Measurements from ENCODE around the gene GUCY1A1.

DNA sequence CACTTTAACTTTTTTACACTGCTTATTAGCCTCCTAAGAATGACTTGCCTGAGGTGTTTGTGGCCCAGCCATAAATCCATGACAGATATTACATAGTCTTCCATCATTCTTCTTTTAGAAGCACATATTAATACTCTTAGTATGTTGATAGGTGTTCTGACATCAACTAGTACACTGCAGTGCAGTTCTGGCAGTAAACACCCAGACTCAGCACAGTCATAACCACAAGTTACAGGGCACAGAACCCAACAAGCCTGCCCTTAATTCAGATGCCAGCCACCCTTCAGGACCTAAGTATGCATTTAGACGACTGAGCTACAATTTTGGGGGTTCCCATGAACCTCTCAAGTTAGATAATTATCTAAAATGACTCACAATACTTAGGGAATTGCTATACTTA, 55.7 kb downstream of the GUCY1A1 start:
- TF ChIP-seq EP300 (IDR thresholded peaks at IDR 0.05) (no peak), POLR2AphosphoS5 (IDR thresholded peaks at IDR 0.05) (no peak)
- TF ChIP-seq, protein P1, sequence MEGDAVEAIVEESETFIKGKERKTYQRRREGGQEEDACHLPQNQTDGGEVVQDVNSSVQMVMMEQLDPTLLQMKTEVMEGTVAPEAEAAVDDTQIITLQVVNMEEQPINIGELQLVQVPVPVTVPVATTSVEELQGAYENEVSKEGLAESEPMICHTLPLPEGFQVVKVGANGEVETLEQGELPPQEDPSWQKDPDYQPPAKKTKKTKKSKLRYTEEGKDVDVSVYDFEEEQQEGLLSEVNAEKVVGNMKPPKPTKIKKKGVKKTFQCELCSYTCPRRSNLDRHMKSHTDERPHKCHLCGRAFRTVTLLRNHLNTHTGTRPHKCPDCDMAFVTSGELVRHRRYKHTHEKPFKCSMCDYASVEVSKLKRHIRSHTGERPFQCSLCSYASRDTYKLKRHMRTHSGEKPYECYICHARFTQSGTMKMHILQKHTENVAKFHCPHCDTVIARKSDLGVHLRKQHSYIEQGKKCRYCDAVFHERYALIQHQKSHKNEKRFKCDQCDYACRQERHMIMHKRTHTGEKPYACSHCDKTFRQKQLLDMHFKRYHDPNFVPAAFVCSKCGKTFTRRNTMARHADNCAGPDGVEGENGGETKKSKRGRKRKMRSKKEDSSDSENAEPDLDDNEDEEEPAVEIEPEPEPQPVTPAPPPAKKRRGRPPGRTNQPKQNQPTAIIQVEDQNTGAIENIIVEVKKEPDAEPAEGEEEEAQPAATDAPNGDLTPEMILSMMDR (IDR thresholded peaks at IDR 0.05), result no peak

Data from sigmoid colon (tissue), 4 donors.